ENCODE results near the gene EPSTI1. TPM values are rescaled to one million over a fixed set of nuclear protein-coding genes. Genes with fewer than 3 reads are reported as not detected.

EPSTI1 gene
- total and polyA plus RNA-seq, 11 donors, result 1.3 to 36.1 (median 4.5) TPM

- Histone ChIP-seq H3K36me3 (no peaks in the 10 kb centered on the region), H3K4me1 (peaks cover 0 to 29% (median 0%) of the 10 kb centered on the region in 12 donors), H3K9me3 (peaks cover 0 to 10% (median 0%) of the 10 kb centered on the region in 12 donors), H3K27ac (no peak overlapping the region), H3K27me3 (no peaks in the 10 kb centered on the region), H3K4me3 (no peak overlapping the region)
- ATAC-seq (no peak), DNase-seq (no peak)
- TF ChIP-seq CTCF (IDR thresholded peaks at IDR 0.05) (no peak), POLR2A (IDR thresholded peaks at IDR 0.05) (no peak)
- WGBS, 4 donors, result 50 to 77% (median 67%) methylated on average over 1 of the region's 1 CpG
- intact Hi-C loops (cut with DNase I), result no loop called here
Measured at GRCh38 chr13:42876270-42876714, 115.7 kb downstream of the EPSTI1 start.

- H3K9me3 ChIP-seq, result peaks cover 0 to 10% (median 0%) of the 10 kb centered on the region in 12 donors
- TF ChIP-seq POLR2A (IDR thresholded peaks at IDR 0.05) (no peak), CTCF (IDR thresholded peaks at IDR 0.05) (peak in 2 of 12 donors; percentile 6 to 18)
- H3K36me3 ChIP-seq, result no peaks in the 10 kb centered on the region
- no peak overlapping the region for H3K27ac ChIP-seq
- DNase-seq (no peak), ATAC-seq (no peak)
- no peak overlapping the region for H3K4me3 ChIP-seq
- intact Hi-C loops (cut with DNase I), result no loop called here
- WGBS, 4 donors, result 61 to 70% (median 64%) methylated on average over 12 of the region's 12 CpGs
- peaks cover 0 to 28% (median 0%) of the 10 kb centered on the region in 12 donors for H3K4me1 ChIP-seq
- no peaks in the 10 kb centered on the region for H3K27me3 ChIP-seq
Measured at GRCh38 chr13:42875475-42876269, 116.4 kb downstream of the EPSTI1 start.

GRCh38 chr13:42874221-42874620, 117.8 kb downstream of the EPSTI1 start:
- H3K9me3 ChIP-seq, result peaks cover 0 to 9% (median 0%) of the 10 kb centered on the region in 12 donors
- H3K4me1 ChIP-seq, result peaks cover 0 to 18% (median 0%) of the 10 kb centered on the region in 12 donors
- no peak overlapping the region for H3K27ac ChIP-seq
- DNase-seq, result no peak
- no peaks in the 10 kb centered on the region for H3K27me3 ChIP-seq
- no peak overlapping the region for H3K4me3 ChIP-seq
- WGBS, 4 donors, result 82 to 95% (median 89%) methylated on average over 2 of the region's 2 CpGs
- TF ChIP-seq CTCF (IDR thresholded peaks at IDR 0.05) (no peak), POLR2A (IDR thresholded peaks at IDR 0.05) (no peak)
- no peak for ATAC-seq
- intact Hi-C loops (cut with DNase I), result no loop called here
- H3K36me3 ChIP-seq, result no peaks in the 10 kb centered on the region

- H3K4me1 ChIP-seq, result peaks cover 0 to 18% (median 0%) of the 10 kb centered on the region in 12 donors
- no peaks in the 10 kb centered on the region for H3K27me3 ChIP-seq
- TF ChIP-seq CTCF (IDR thresholded peaks at IDR 0.05) (no peak), POLR2A (IDR thresholded peaks at IDR 0.05) (no peak)
- no peaks in the 10 kb centered on the region for H3K36me3 ChIP-seq
- no peaks in the 10 kb centered on the region for H3K9me3 ChIP-seq
- H3K4me3 ChIP-seq, result no peak overlapping the region
- no peak overlapping the region for H3K27ac ChIP-seq
- no peak for ATAC-seq
- intact Hi-C loops (cut with DNase I), result no loop called here
- WGBS, 4 donors, result 82 to 85% (median 83%) methylated on average over 8 of the region's 8 CpGs
- no peak for DNase-seq
Measured at GRCh38 chr13:42873081-42873480, 119.0 kb downstream of the EPSTI1 start.
